Measurements from ENCODE around the gene IL6.

The IL6 gene

GRCh38 chr7:22726345-22726906 lies 574 bp upstream of the IL6 start:
- no peak overlapping the region for H3K4me3 ChIP-seq (ENCODE audit: low read depth, low read length)

- no peak overlapping the region for H3K4me3 ChIP-seq (ENCODE audit: low read depth, low read length)
Observed at GRCh38 chr7:22727714-22728035, 675 bp downstream of the IL6 start.

- H3K4me3 ChIP-seq (ENCODE audit: low read depth, low read length): no peak overlapping the region
Observed at GRCh38 chr7:22728401-22729029, 1.5 kb downstream of the IL6 start.

GRCh38 chr7:22729180-22729825 lies 2.3 kb downstream of the IL6 start:
- no peak overlapping the region for H3K4me3 ChIP-seq (ENCODE audit: low read depth, low read length)

- no peak overlapping the region for H3K4me3 ChIP-seq (ENCODE audit: low read depth, low read length)
Observed at GRCh38 chr7:22730066-22730710, 3.2 kb downstream of the IL6 start.

GRCh38 chr7:22730921-22731654 lies 4.1 kb downstream of the IL6 start:
- no peak overlapping the region for H3K4me3 ChIP-seq (ENCODE audit: low read depth, low read length)

GRCh38 chr7:22731766-22732165 lies 4.8 kb downstream of the IL6 start:
- no peak overlapping the region for H3K4me3 ChIP-seq (ENCODE audit: low read depth, low read length)

- H3K4me3 ChIP-seq (ENCODE audit: low read depth, low read length): no peak overlapping the region
Observed at GRCh38 chr7:22732556-22733126, 5.6 kb downstream of the IL6 start.

- no peak overlapping the region for H3K4me3 ChIP-seq (ENCODE audit: low read depth, low read length)
Observed at GRCh38 chr7:22733761-22734160, 6.8 kb downstream of the IL6 start.

- no peak overlapping the region for H3K4me3 ChIP-seq (ENCODE audit: low read depth, low read length)
Observed at GRCh38 chr7:22743014-22743413, 16.0 kb downstream of the IL6 start.

GRCh38 chr7:22751341-22751740 lies 24.3 kb downstream of the IL6 start:
- H3K4me3 ChIP-seq (ENCODE audit: low read depth, low read length): no peak overlapping the region

- no peak overlapping the region for H3K4me3 ChIP-seq (ENCODE audit: low read depth, low read length)
Observed at GRCh38 chr7:22757338-22757994, 30.5 kb downstream of the IL6 start.

GRCh38 chr7:22758576-22758975 lies 31.6 kb downstream of the IL6 start:
- no peak overlapping the region for H3K4me3 ChIP-seq (ENCODE audit: low read depth, low read length)

GRCh38 chr7:22759721-22760120 lies 32.7 kb downstream of the IL6 start:
- H3K4me3 ChIP-seq (ENCODE audit: low read depth, low read length): no peak overlapping the region

GRCh38 chr7:22762866-22763265 lies 35.9 kb downstream of the IL6 start:
- H3K4me3 ChIP-seq (ENCODE audit: low read depth, low read length): no peak overlapping the region

- no peak overlapping the region for H3K4me3 ChIP-seq (ENCODE audit: low read depth, low read length)
Observed at GRCh38 chr7:22765609-22766008, 38.6 kb downstream of the IL6 start.

GRCh38 chr7:22771194-22771871 lies 44.3 kb downstream of the IL6 start:
- H3K4me3 ChIP-seq (ENCODE audit: low read depth, low read length): no peak overlapping the region

GRCh38 chr7:22771872-22772228 lies 44.9 kb downstream of the IL6 start:
- no peak overlapping the region for H3K4me3 ChIP-seq (ENCODE audit: low read depth, low read length)

GRCh38 chr7:22772885-22773284 lies 45.9 kb downstream of the IL6 start:
- no peak overlapping the region for H3K4me3 ChIP-seq (ENCODE audit: low read depth, low read length)

- H3K4me3 ChIP-seq (ENCODE audit: low read depth, low read length): no peak overlapping the region
Observed at GRCh38 chr7:22776964-22777363, 50.0 kb downstream of the IL6 start.

All from iPS-11a (cell line).